Keratinocyte (primary cell): ENCODE results near the gene DPP3.

ENCODE experiments used
- EZH2 ChIP-seq: IDR thresholded peaks from one replicate; pipeline ENCODE4 v1.6.1; 2012; ENCODE audit warnings: inconsistent platforms, mild to moderate bottlenecking, low read length, moderate library complexity
- TF ChIP-seq, protein P1 (sequence below), 3 experiments: IDR thresholded peaks in 1 of 3; conservative IDR thresholded peaks in 1 of 3; optimal IDR thresholded peaks in 1 of 3; 2 replicates in 2 of 3; 3 replicates in 1 of 3; pipeline versions ENCODE3 to v1.5.1; 2011; ENCODE audit warnings: low read length in 3 of 3, mild to moderate bottlenecking in 3 of 3, moderate library complexity in 2 of 3, control low read depth in 1 of 3, inconsistent platforms in 1 of 3; ENCODE audit not compliant: insufficient read depth in 2 of 3; ENCODE audit errors: extremely low read depth in 1 of 3

DNA sequence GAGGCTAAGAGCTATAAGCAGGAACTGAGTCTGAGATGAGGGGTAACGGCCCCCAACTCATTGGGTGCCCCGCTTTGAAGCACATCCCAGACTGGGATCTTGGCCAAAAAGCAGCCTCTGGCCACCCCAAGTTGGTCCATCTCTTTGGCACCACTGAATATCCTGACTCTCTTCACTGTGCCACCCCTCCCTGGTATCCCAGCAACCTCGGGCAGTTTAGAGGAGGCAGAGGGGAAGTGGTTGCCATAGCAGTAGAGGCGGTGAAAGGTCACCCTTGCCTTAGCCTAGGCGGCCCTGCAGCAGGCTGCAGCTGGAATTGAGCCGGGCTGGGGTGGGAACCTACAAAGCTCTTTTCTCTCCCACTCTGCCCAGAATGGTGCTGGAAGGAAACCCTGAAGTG, 12.5 kb upstream of the DPP3 start:
- TF ChIP-seq, protein P1, sequence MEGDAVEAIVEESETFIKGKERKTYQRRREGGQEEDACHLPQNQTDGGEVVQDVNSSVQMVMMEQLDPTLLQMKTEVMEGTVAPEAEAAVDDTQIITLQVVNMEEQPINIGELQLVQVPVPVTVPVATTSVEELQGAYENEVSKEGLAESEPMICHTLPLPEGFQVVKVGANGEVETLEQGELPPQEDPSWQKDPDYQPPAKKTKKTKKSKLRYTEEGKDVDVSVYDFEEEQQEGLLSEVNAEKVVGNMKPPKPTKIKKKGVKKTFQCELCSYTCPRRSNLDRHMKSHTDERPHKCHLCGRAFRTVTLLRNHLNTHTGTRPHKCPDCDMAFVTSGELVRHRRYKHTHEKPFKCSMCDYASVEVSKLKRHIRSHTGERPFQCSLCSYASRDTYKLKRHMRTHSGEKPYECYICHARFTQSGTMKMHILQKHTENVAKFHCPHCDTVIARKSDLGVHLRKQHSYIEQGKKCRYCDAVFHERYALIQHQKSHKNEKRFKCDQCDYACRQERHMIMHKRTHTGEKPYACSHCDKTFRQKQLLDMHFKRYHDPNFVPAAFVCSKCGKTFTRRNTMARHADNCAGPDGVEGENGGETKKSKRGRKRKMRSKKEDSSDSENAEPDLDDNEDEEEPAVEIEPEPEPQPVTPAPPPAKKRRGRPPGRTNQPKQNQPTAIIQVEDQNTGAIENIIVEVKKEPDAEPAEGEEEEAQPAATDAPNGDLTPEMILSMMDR (optimal IDR thresholded peaks at IDR 0.05 in 1 of 3, IDR thresholded peaks at IDR 0.05 in 1 of 3, conservative IDR thresholded peaks at IDR 0.05 in 1 of 3; ENCODE audit: extremely low read depth in 1 of 3, insufficient read depth in 2 of 3, low read length in 3 of 3) = no peak
- no peak for TF ChIP-seq EZH2
